Ishikawa (cell line): Measurements from ENCODE around the gene EFCAB9.

Experiments used
- CEBPB ChIP-seq: IDR thresholded peaks from 2 replicates; pipeline ENCODE4 v1.6.1; 2012
- CREB1 ChIP-seq: IDR thresholded peaks from 2 replicates; pipeline ENCODE4 v1.6.1; 2012; ENCODE audit warnings: low read depth
- EGR1 ChIP-seq: IDR thresholded peaks from 2 replicates; pipeline ENCODE4 v1.6.1; 2012
- EP300 ChIP-seq: IDR thresholded peaks from 2 replicates; pipeline ENCODE4 v1.6.1; 2012; ENCODE audit warnings: borderline replicate concordance
- FOXM1 ChIP-seq: IDR thresholded peaks from 2 replicates; pipeline ENCODE4 v1.6.1; 2012; ENCODE audit warnings: low read depth, borderline replicate concordance
- MAX ChIP-seq: IDR thresholded peaks from 2 replicates; pipeline ENCODE4 v1.6.1; 2012
- REST ChIP-seq: IDR thresholded peaks from 2 replicates; pipeline ENCODE4 v1.6.1; 2012; ENCODE audit warnings: low read depth, mild to moderate bottlenecking
- USF1 ChIP-seq: IDR thresholded peaks from 2 replicates; pipeline ENCODE4 v1.6.1; 2012

GRCh38 chr5:172235132-172235780 is 41.3 kb downstream of the EFCAB9 start:
- no peak for TF ChIP-seq CREB1
- TF ChIP-seq EGR1, result no peak
- no peak for TF ChIP-seq CEBPB
- no peak for TF ChIP-seq REST
- TF ChIP-seq USF1, result no peak
- TF ChIP-seq MAX, result no peak
- TF ChIP-seq FOXM1, result no peak
- no peak for TF ChIP-seq EP300
